Liver (tissue), 9 donors: ENCODE results near the gene SLFN12L. TPM values are rescaled to one million over a fixed set of nuclear protein-coding genes. Genes with fewer than 3 reads are reported as not detected.

Experiments
- DNase-seq: peaks from one replicate; pipeline ENCODE4 v3.0.0-alpha.2; 2017; ENCODE audit warnings: low spot score
- H3K27ac ChIP-seq, 2 donors: one replicate each; pipeline ENCODE4 v1.7.0; 2013; ENCODE audit warnings: inconsistent platforms in 2 of 2, low read length in 2 of 2, control low read depth in 1 of 2, low read depth in 1 of 2, mild to moderate bottlenecking in 1 of 2
- H3K27me3 ChIP-seq, 4 donors: one replicate each; pipeline versions ENCODE4 v1.6.1 to v1.7.0; 2013; ENCODE audit warnings: low read length in 3 of 4, inconsistent platforms in 1 of 4, mild to moderate bottlenecking in 1 of 4, moderate library complexity in 1 of 4; ENCODE audit not compliant: control insufficient read depth in 4 of 4, insufficient read depth in 4 of 4
- H3K36me3 ChIP-seq, 4 donors: one replicate each; pipeline versions ENCODE4 v1.6.1 to v1.7.0; 2013; ENCODE audit warnings: low read length in 3 of 4, mild to moderate bottlenecking in 3 of 4, low read depth in 1 of 4, moderate library complexity in 1 of 4; ENCODE audit not compliant: control insufficient read depth in 4 of 4, insufficient read depth in 3 of 4
- H3K4me1 ChIP-seq, 4 donors: one replicate each; pipeline versions ENCODE4 v1.6.1 to v1.7.0; 2013; ENCODE audit warnings: low read length in 3 of 4, mild to moderate bottlenecking in 3 of 4, moderate library complexity in 1 of 4; ENCODE audit not compliant: control insufficient read depth in 4 of 4, insufficient read depth in 4 of 4
- H3K4me3 ChIP-seq, 3 donors: one replicate each; pipeline versions ENCODE4 v1.6.1 to v1.7.0; 2013; ENCODE audit warnings: low read length in 3 of 3, control low read depth in 1 of 3, low read depth in 1 of 3, mild to moderate bottlenecking in 1 of 3
- H3K9ac ChIP-seq, 2 donors: one replicate each; pipeline ENCODE4 v1.7.0; 2013; ENCODE audit warnings: low read length in 2 of 2, mild to moderate bottlenecking in 2 of 2, moderate library complexity in 2 of 2, control low read depth in 1 of 2, low read depth in 1 of 2
- H3K9me3 ChIP-seq, 4 donors: one replicate each; pipeline versions ENCODE4 v1.6.1 to v1.7.0; 2013; ENCODE audit warnings: low read length in 3 of 4; ENCODE audit not compliant: control insufficient read depth in 4 of 4
- EGR1 ChIP-seq, 2 donors: IDR thresholded peaks; 2 replicates each; pipeline ENCODE4 v1.6.1; 2016 to 2018; ENCODE audit warnings: antibody characterized with exemption in 2 of 2, low read depth in 2 of 2
- FOXA1 ChIP-seq: IDR thresholded peaks from 2 replicates; pipeline ENCODE4 v1.6.1; 2016; ENCODE audit warnings: antibody characterized with exemption
- FOXA2 ChIP-seq: IDR thresholded peaks from 2 replicates; pipeline ENCODE4 v1.6.1; 2016; ENCODE audit warnings: antibody characterized with exemption
- GABPA ChIP-seq, 2 donors: IDR thresholded peaks in 1 of 2; conservative IDR thresholded peaks in 1 of 2; 2 replicates each; pipeline ENCODE4 v1.6.1; 2016; ENCODE audit warnings: antibody characterized with exemption in 2 of 2, mild to moderate bottlenecking in 1 of 2, moderate library complexity in 1 of 2
- HNF4A ChIP-seq, 2 donors: conservative IDR thresholded peaks; 2 replicates each; pipeline ENCODE4 v1.6.1; 2016; ENCODE audit warnings: antibody characterized with exemption in 2 of 2, mild to moderate bottlenecking in 2 of 2
- JUND ChIP-seq, 2 donors: IDR thresholded peaks; 2 replicates each; pipeline ENCODE4 v1.6.1; 2016; ENCODE audit warnings: antibody characterized with exemption in 2 of 2
- NR2F2 ChIP-seq: IDR thresholded peaks from 2 replicates; pipeline ENCODE4 v1.6.1; 2016; ENCODE audit warnings: antibody characterized with exemption
- RAD21 ChIP-seq, 2 donors: IDR thresholded peaks; 2 replicates each; pipeline ENCODE4 v1.6.1; 2016; ENCODE audit warnings: antibody characterized with exemption in 2 of 2, mild to moderate bottlenecking in 2 of 2
- RXRA ChIP-seq, 2 donors: IDR thresholded peaks; 2 replicates each; pipeline ENCODE4 v1.6.1; 2017 to 2018; ENCODE audit warnings: antibody characterized with exemption in 2 of 2, mild to moderate bottlenecking in 1 of 2
- SP1 ChIP-seq: IDR thresholded peaks from 2 replicates; pipeline ENCODE4 v1.6.1; 2018; ENCODE audit warnings: antibody characterized with exemption, mild to moderate bottlenecking
- TAF1 ChIP-seq: conservative IDR thresholded peaks from 2 replicates; pipeline ENCODE4 v1.6.1; 2016; ENCODE audit warnings: antibody characterized with exemption, mild to moderate bottlenecking
- YY1 ChIP-seq: IDR thresholded peaks from 2 replicates; pipeline ENCODE4 v1.6.1; 2016; ENCODE audit warnings: antibody characterized with exemption, mild to moderate bottlenecking
- WGBS: extraction: QIAGEN DNeasy Blood & Tissue Kit; methylation state at CpG from one replicate; pipeline ENCODE4 v1.1.7; 2013; 5-methylcytosine and 5-hydroxymethylcytosine counted together
- polyA plus RNA-seq, 2 donors: library from polyadenylated mRNA; stranded (reverse) in 1 of 2; unstranded in 1 of 2; fragments of 200-250 nt in 1 of 2; fragments of >200 nt in 1 of 2; fragmentation: Nextera tagmentation in 1 of 2; extraction: Ambion mirVana in 1 of 2; gene quantifications; one replicate each; pipeline versions ENCODE4 v1.2.1 to v1.2.3, GENCODE V29; 2013 to 2015
- total RNA-seq, 2 donors: library from RNA; depleted of rRNA; stranded (reverse); fragments of >200 nt; gene quantifications; one replicate each; pipeline ENCODE4 v1.2.3, GENCODE V29; 2014
- TF ChIP-seq, protein P1 (sequence below): IDR thresholded peaks from 2 replicates; pipeline ENCODE4 v1.6.1; 2016; ENCODE audit warnings: antibody characterized with exemption
- TF ChIP-seq, protein P2 (sequence below): fragments of 150-350 bp; IDR thresholded peaks from 2 replicates; pipeline ENCODE4 v1.5.1; 2017; ENCODE audit warnings: improper control_type of control experiment, low read depth, low read length; ENCODE audit not compliant: missing input control
- donor health status: healthy.
- donor health status: healthy.
- donor health status: healthy.
- donor health status: healthy.
- donor health status: healthy.

Gene SLFN12L
- total and polyA plus RNA-seq, 4 donors = 0.09 to 2.2 (median 0.27) TPM

DNA sequence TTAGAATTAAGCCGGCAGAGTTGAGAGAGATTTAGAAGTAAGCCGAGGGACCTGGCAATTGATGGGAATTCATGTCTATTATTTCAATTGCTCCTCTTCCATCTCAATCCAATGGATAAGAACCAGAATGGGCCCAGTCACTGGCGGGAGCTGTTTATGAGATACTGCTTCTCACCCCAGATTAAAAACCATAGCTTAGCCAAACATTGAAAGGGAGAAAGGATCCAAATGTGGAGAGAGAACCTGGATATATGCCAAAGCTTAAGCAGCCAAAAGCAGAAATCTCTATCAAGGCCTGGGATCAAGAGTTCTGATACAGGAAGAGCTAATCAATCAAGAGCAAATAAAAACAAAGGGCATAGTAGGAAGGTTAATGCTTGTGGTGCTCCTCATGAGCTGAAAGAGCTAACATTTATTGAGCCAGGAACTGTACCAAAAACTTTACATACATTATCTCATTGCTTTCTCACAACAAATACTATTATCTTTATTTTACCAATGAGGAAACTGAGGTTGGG lies 2.8 kb downstream of the SLFN12L start:
- Histone ChIP-seq H3K9me3 (no peaks in the 10 kb centered on the region), H3K9ac (peak overlapping the region in 1 of 2 donors; percentile 54), H3K4me3 (no peak overlapping the region), H3K36me3 (no peaks in the 10 kb centered on the region), H3K4me1 (peaks cover 2 to 17% (median 7%) of the 10 kb centered on the region in 4 donors), H3K27me3 (no peaks in the 10 kb centered on the region), H3K27ac (peak overlapping the region in 1 of 2 donors; percentile 5)
- DNase-seq = no peak
- TF ChIP-seq, protein P1, sequence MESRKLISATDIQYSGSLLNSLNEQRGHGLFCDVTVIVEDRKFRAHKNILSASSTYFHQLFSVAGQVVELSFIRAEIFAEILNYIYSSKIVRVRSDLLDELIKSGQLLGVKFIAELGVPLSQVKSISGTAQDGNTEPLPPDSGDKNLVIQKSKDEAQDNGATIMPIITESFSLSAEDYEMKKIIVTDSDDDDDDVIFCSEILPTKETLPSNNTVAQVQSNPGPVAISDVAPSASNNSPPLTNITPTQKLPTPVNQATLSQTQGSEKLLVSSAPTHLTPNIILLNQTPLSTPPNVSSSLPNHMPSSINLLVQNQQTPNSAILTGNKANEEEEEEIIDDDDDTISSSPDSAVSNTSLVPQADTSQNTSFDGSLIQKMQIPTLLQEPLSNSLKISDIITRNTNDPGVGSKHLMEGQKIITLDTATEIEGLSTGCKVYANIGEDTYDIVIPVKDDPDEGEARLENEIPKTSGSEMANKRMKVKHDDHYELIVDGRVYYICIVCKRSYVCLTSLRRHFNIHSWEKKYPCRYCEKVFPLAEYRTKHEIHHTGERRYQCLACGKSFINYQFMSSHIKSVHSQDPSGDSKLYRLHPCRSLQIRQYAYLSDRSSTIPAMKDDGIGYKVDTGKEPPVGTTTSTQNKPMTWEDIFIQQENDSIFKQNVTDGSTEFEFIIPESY = peak; percentile 24
- TF ChIP-seq YY1 (peak; percentile 20), RXRA (IDR thresholded peaks at IDR 0.05) (peak in 1 of 2 donors; percentile 57), HNF4A (conservative IDR thresholded peaks at IDR 0.05) (peak; percentile 56 to 66), GABPA (IDR thresholded peaks at IDR 0.05 in 1 of 2, conservative IDR thresholded peaks at IDR 0.05 in 1 of 2) (no peak), TAF1 (no peak), EGR1 (IDR thresholded peaks at IDR 0.05; ENCODE audit: low read depth in 2 of 2) (no peak), RAD21 (IDR thresholded peaks at IDR 0.05) (peak in 1 of 2 donors; percentile 39), JUND (IDR thresholded peaks at IDR 0.05) (peak in 1 of 2 donors; percentile 40), FOXA1 (no peak)
- WGBS = 50% methylated on average over 3 of the region's 3 CpGs

- Histone ChIP-seq H3K36me3 (no peaks in the 10 kb centered on the region), H3K4me3 (no peak overlapping the region), H3K27me3 (no peaks in the 10 kb centered on the region), H3K4me1 (peaks cover 2 to 13% (median 6%) of the 10 kb centered on the region in 4 donors), H3K27ac (no peak overlapping the region), H3K9ac (no peak overlapping the region), H3K9me3 (no peaks in the 10 kb centered on the region)
- DNase-seq = no peak
- WGBS = 58% methylated on average over 1 of the region's 1 CpG
- TF ChIP-seq, protein P2, sequence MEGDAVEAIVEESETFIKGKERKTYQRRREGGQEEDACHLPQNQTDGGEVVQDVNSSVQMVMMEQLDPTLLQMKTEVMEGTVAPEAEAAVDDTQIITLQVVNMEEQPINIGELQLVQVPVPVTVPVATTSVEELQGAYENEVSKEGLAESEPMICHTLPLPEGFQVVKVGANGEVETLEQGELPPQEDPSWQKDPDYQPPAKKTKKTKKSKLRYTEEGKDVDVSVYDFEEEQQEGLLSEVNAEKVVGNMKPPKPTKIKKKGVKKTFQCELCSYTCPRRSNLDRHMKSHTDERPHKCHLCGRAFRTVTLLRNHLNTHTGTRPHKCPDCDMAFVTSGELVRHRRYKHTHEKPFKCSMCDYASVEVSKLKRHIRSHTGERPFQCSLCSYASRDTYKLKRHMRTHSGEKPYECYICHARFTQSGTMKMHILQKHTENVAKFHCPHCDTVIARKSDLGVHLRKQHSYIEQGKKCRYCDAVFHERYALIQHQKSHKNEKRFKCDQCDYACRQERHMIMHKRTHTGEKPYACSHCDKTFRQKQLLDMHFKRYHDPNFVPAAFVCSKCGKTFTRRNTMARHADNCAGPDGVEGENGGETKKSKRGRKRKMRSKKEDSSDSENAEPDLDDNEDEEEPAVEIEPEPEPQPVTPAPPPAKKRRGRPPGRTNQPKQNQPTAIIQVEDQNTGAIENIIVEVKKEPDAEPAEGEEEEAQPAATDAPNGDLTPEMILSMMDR = no peak
- TF ChIP-seq, protein P1 = no peak
- TF ChIP-seq RXRA (IDR thresholded peaks at IDR 0.05) (no peak), FOXA1 (no peak), YY1 (no peak)
These were observed 6.3 kb downstream of the SLFN12L start for GRCh38 chr17:35531160-35531559.

- Histone ChIP-seq H3K4me1 (peaks cover 0 to 8% (median 3%) of the 10 kb centered on the region in 4 donors), H3K27me3 (no peaks in the 10 kb centered on the region), H3K4me3 (no peak overlapping the region), H3K27ac (no peak overlapping the region), H3K9ac (no peak overlapping the region), H3K36me3 (no peaks in the 10 kb centered on the region), H3K9me3 (no peaks in the 10 kb centered on the region)
- DNase-seq = no peak
- TF ChIP-seq, protein P2 = no peak
- no peak for TF ChIP-seq FOXA2
- TF ChIP-seq RAD21 (IDR thresholded peaks at IDR 0.05) = no peak
- no peak for TF ChIP-seq SP1
- TF ChIP-seq, protein P1 = no peak
- no peak for TF ChIP-seq JUND (IDR thresholded peaks at IDR 0.05)
- TF ChIP-seq TAF1 = no peak
- no peak for TF ChIP-seq EGR1 (IDR thresholded peaks at IDR 0.05; ENCODE audit: low read depth in 2 of 2)
- TF ChIP-seq HNF4A (conservative IDR thresholded peaks at IDR 0.05) = no peak
- no peak for TF ChIP-seq RXRA (IDR thresholded peaks at IDR 0.05)
- no peak for TF ChIP-seq GABPA (IDR thresholded peaks at IDR 0.05 in 1 of 2, conservative IDR thresholded peaks at IDR 0.05 in 1 of 2)
- no peak for TF ChIP-seq NR2F2
- TF ChIP-seq YY1 = no peak
- 78% methylated on average over 8 of the region's 8 CpGs for WGBS
These were observed 7.6 kb downstream of the SLFN12L start for GRCh38 chr17:35529866-35530265.
